Activated gamma-delta T cell treated with Interleukin-2 at 50 U/mL for 16 hours (primary cell): ENCODE data around the gene CLNK.

ENCODE experiments used
- DNase-seq: peaks from one replicate; pipeline ENCODE4 v3.0.0-alpha.2; 2020

The CLNK gene

GRCh38 chr4:10684631-10685030, at the start of gene CLNK:
Gene CLNK (minus strand): TSS chr4:10684768. CDS start chr4:10667869, 16,899 bp downstream.
- no peak for DNase-seq

- DNase-seq, result no peak
Measured at GRCh38 chr4:10733481-10734062, 49.0 kb upstream of the CLNK start.

- DNase-seq, result no peak
Measured at GRCh38 chr4:10732914-10733415, 48.4 kb upstream of the CLNK start.

GRCh38 chr4:10732235-10732913, 47.8 kb upstream of the CLNK start:
- DNase-seq, result no peak

- no peak for DNase-seq
Measured at GRCh38 chr4:10731690-10732089, 47.1 kb upstream of the CLNK start.

- no peak for DNase-seq
Measured at GRCh38 chr4:10731162-10731561, 46.6 kb upstream of the CLNK start.

GRCh38 chr4:10730590-10730989, 46.0 kb upstream of the CLNK start:
- no peak for DNase-seq

- no peak for DNase-seq
Measured at GRCh38 chr4:10730019-10730418, 45.5 kb upstream of the CLNK start.

- DNase-seq, result no peak
Measured at GRCh38 chr4:10729366-10729765, 44.8 kb upstream of the CLNK start.

- no peak for DNase-seq
Measured at GRCh38 chr4:10728016-10728415, 43.4 kb upstream of the CLNK start.

GRCh38 chr4:10727140-10727880, 42.7 kb upstream of the CLNK start:
- DNase-seq, result no peak

- DNase-seq, result no peak
Measured at GRCh38 chr4:10722957-10723356, 38.4 kb upstream of the CLNK start.

- no peak for DNase-seq
Measured at GRCh38 chr4:10721616-10722015, 37.0 kb upstream of the CLNK start.

- no peak for DNase-seq
Measured at GRCh38 chr4:10716163-10716562, 31.6 kb upstream of the CLNK start.

- DNase-seq, result no peak
Measured at GRCh38 chr4:10715696-10716095, 31.1 kb upstream of the CLNK start.

- DNase-seq, result no peak
Measured at GRCh38 chr4:10715135-10715534, 30.6 kb upstream of the CLNK start.

- no peak for DNase-seq
Measured at GRCh38 chr4:10713591-10713990, 29.0 kb upstream of the CLNK start.

- no peak for DNase-seq
Measured at GRCh38 chr4:10706236-10706635, 21.7 kb upstream of the CLNK start.

GRCh38 chr4:10704430-10704810, 19.9 kb upstream of the CLNK start:
- DNase-seq, result no peak

- DNase-seq, result no peak
Measured at GRCh38 chr4:10703766-10704429, 19.3 kb upstream of the CLNK start.

GRCh38 chr4:10703156-10703555, 18.6 kb upstream of the CLNK start:
- DNase-seq, result no peak

GRCh38 chr4:10701702-10702460, 17.3 kb upstream of the CLNK start:
- no peak for DNase-seq

- no peak for DNase-seq
Measured at GRCh38 chr4:10701161-10701560, 16.6 kb upstream of the CLNK start.
